Stimulated activated CD4-positive, alpha-beta T cell treated with anti-CD3 and anti-CD28 coated beads, Interleukin-2, amount 100 ng/mL, for 48 hours (primary cell): ENCODE measurements around the gene PHF5A.
A peak's percentile ranks its signal among the peaks of the same experiment; 100 is the strongest.

Experiments used
- DNase-seq, 2 donors: peaks; one replicate each; pipeline ENCODE4 v3.0.0-alpha.2; 2020

PHF5A gene

GRCh38 chr22:41468381-41469217 is at the start of gene PHF5A, which contains the start of gene ACO2:
PHF5A (minus strand) TSS chr22:41468692; CDS start chr22:41468653, 39 bp downstream.
ACO2 (plus strand) TSS chr22:41469117; CDS start chr22:41469147, 30 bp downstream.
- DNase-seq, result peak; percentile 98 to 99

GRCh38 chr22:41518048-41518347 is 49.5 kb upstream of the PHF5A start:
- DNase-seq, result no peak

GRCh38 chr22:41517172-41518047 is 48.9 kb upstream of the PHF5A start:
- peak; percentile 40 to 45 for DNase-seq

- DNase-seq, result no peak
Measured at GRCh38 chr22:41516462-41516861, 48.0 kb upstream of the PHF5A start.

- no peak for DNase-seq
Measured at GRCh38 chr22:41513391-41513790, 44.9 kb upstream of the PHF5A start.

GRCh38 chr22:41512421-41513194 is 44.1 kb upstream of the PHF5A start:
- no peak for DNase-seq

GRCh38 chr22:41511521-41511968 is 43.1 kb upstream of the PHF5A start:
- DNase-seq, result no peak

GRCh38 chr22:41508770-41509170 is 40.3 kb upstream of the PHF5A start:
- no peak for DNase-seq

- DNase-seq, result no peak
Measured at GRCh38 chr22:41507330-41508063, 39.0 kb upstream of the PHF5A start.

GRCh38 chr22:41505511-41506220 is 37.2 kb upstream of the PHF5A start:
- no peak for DNase-seq

- DNase-seq, result no peak
Measured at GRCh38 chr22:41504816-41505215, 36.3 kb upstream of the PHF5A start.

GRCh38 chr22:41504397-41504796 is 35.9 kb upstream of the PHF5A start:
- no peak for DNase-seq

GRCh38 chr22:41501209-41501608 is 32.7 kb upstream of the PHF5A start:
- no peak for DNase-seq

- DNase-seq, result no peak
Measured at GRCh38 chr22:41500303-41500702, 31.8 kb upstream of the PHF5A start.

- DNase-seq, result no peak
Measured at GRCh38 chr22:41499624-41500280, 31.3 kb upstream of the PHF5A start.

GRCh38 chr22:41498303-41498835 is 29.9 kb upstream of the PHF5A start:
- DNase-seq, result no peak

- DNase-seq, result no peak
Measured at GRCh38 chr22:41491374-41492100, 23.0 kb upstream of the PHF5A start.

- no peak for DNase-seq
Measured at GRCh38 chr22:41488596-41489385, 20.3 kb upstream of the PHF5A start.

GRCh38 chr22:41488076-41488475 is 19.6 kb upstream of the PHF5A start:
- DNase-seq, result no peak
